Prostate gland (tissue), 2 donors: ENCODE results near the gene COL24A1.

Experiments used
- POLR2AphosphoS5 ChIP-seq: sonication (generic); formaldehyde crosslinking; IDR thresholded peaks from one replicate; pipeline ENCODE4 v1.6.1; 2017; ENCODE audit warnings: antibody characterized with exemption
- TF ChIP-seq, protein P1 (sequence below), 4 experiments: fragments of 200-600 bp in 2 of 4; fragments of 450-650 bp in 2 of 4; sonication (generic) in 2 of 4; IDR thresholded peaks; 1 replicate in 3 of 4; 2 replicates in 1 of 4; pipeline ENCODE4 v1.5.1; 2016 to 2019; ENCODE audit warnings: antibody characterized with exemption in 4 of 4, mild to moderate bottlenecking in 2 of 4, moderate library complexity in 2 of 4

DNA sequence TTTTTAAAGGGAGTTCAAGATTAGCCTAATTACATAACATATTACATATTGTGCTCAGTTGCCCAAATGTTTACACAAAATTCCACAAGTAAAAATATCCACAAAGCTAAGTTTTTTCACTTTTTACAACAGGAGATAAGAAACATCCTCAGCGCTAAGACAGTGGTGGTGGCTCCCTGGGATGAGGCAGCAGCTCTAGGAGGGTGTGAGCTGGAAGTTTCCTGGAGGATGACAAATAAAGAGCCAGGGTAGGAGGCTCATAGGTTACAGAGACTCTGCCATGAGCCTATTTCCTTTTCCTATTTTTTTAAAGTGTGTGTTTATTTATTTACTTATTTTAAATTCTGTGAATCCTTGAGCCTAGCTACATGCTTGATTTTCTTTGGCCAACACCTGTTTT, 91.7 kb downstream of the COL24A1 start:
- TF ChIP-seq, protein P1, sequence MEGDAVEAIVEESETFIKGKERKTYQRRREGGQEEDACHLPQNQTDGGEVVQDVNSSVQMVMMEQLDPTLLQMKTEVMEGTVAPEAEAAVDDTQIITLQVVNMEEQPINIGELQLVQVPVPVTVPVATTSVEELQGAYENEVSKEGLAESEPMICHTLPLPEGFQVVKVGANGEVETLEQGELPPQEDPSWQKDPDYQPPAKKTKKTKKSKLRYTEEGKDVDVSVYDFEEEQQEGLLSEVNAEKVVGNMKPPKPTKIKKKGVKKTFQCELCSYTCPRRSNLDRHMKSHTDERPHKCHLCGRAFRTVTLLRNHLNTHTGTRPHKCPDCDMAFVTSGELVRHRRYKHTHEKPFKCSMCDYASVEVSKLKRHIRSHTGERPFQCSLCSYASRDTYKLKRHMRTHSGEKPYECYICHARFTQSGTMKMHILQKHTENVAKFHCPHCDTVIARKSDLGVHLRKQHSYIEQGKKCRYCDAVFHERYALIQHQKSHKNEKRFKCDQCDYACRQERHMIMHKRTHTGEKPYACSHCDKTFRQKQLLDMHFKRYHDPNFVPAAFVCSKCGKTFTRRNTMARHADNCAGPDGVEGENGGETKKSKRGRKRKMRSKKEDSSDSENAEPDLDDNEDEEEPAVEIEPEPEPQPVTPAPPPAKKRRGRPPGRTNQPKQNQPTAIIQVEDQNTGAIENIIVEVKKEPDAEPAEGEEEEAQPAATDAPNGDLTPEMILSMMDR (IDR thresholded peaks at IDR 0.05): no peak
- no peak for TF ChIP-seq POLR2AphosphoS5
